ENCODE results near the gene MAP6D1. TPM values are rescaled to one million over a fixed set of nuclear protein-coding genes. Genes with fewer than 3 reads are reported as not detected.

MAP6D1 gene
- total RNA-seq, 1 donor from 2014 or later: 0.90 TPM

DNA sequence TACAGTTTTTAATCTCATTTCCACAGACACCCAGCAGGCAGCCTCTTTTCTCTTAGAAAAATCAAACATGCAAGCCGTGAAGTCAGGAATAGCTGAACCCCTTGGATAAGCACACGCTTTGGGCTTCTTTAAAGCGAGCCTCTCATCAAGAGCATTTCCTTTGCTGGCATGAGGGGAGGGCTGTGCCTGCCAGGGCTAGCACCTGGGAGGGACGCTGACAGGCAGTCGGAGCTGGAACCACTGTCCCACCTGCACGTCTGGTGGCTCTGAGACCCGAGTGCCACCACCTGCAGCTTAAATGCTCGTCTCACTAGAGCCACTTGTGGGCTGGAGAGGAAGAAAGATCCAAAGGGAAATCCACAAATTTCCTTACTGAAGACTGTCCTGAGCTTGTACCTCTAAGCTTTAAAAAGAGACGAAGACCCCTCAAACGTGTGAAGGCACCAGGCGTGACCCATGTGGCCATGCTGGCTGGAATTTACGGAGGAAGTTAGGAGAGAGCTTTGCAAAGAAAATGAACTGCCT, 9.4 kb downstream of the MAP6D1 start:
- H3K27ac Mint-ChIP-seq (ENCODE audit: unreplicated experiment): no peak overlapping the region
- DNase-seq (ENCODE audit: low spot score): no peak

DNA sequence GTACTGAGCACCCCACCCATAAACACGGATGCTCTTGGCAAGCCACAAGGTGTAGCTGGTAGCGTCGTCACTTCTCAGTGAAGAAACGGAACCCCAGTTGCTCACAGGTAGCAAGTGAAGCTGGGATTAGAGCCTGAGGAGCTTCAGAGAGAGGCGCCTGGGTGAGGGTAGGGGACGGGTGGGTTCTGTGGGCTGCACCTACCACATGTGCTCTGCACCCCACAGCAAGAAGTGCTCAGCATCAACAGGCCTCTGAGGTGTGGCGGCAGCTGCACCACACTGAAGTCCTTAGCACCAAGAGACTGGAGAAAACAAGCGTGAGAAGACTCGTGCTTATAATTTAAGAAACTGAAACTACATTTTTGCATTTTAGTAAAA, 9.8 kb downstream of the MAP6D1 start:
- Mint-ChIP-seq H3K27ac (ENCODE audit: unreplicated experiment) (no peak overlapping the region), H3K27me3 (ENCODE audit: unreplicated experiment) (peaks cover 16% of the 10 kb centered on the region), H3K4me3 (ENCODE audit: unreplicated experiment) (no peak overlapping the region), H3K4me1 (ENCODE audit: unreplicated experiment) (no peaks in the 10 kb centered on the region), H3K9me3 (ENCODE audit: unreplicated experiment) (no peaks in the 10 kb centered on the region), H3K36me3 (ENCODE audit: low read depth, unreplicated experiment) (peaks cover 32% of the 10 kb centered on the region)
- TF ChIP-seq, protein P1, sequence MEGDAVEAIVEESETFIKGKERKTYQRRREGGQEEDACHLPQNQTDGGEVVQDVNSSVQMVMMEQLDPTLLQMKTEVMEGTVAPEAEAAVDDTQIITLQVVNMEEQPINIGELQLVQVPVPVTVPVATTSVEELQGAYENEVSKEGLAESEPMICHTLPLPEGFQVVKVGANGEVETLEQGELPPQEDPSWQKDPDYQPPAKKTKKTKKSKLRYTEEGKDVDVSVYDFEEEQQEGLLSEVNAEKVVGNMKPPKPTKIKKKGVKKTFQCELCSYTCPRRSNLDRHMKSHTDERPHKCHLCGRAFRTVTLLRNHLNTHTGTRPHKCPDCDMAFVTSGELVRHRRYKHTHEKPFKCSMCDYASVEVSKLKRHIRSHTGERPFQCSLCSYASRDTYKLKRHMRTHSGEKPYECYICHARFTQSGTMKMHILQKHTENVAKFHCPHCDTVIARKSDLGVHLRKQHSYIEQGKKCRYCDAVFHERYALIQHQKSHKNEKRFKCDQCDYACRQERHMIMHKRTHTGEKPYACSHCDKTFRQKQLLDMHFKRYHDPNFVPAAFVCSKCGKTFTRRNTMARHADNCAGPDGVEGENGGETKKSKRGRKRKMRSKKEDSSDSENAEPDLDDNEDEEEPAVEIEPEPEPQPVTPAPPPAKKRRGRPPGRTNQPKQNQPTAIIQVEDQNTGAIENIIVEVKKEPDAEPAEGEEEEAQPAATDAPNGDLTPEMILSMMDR (IDR thresholded peaks at IDR 0.05; ENCODE audit: unreplicated experiment): no peak
- DNase-seq (ENCODE audit: low spot score): no peak

More for the DNA sequence above, 9.4 kb downstream of the MAP6D1 start:
- Mint-ChIP-seq H3K36me3 (ENCODE audit: low read depth, unreplicated experiment) (peaks cover 29% of the 10 kb centered on the region), H3K9me3 (ENCODE audit: unreplicated experiment) (no peaks in the 10 kb centered on the region), H3K4me3 (ENCODE audit: unreplicated experiment) (no peak overlapping the region), H3K4me1 (ENCODE audit: unreplicated experiment) (no peaks in the 10 kb centered on the region), H3K27me3 (ENCODE audit: unreplicated experiment) (peaks cover 16% of the 10 kb centered on the region)
- TF ChIP-seq, protein P1 (IDR thresholded peaks at IDR 0.05; ENCODE audit: unreplicated experiment): no peak

DNA sequence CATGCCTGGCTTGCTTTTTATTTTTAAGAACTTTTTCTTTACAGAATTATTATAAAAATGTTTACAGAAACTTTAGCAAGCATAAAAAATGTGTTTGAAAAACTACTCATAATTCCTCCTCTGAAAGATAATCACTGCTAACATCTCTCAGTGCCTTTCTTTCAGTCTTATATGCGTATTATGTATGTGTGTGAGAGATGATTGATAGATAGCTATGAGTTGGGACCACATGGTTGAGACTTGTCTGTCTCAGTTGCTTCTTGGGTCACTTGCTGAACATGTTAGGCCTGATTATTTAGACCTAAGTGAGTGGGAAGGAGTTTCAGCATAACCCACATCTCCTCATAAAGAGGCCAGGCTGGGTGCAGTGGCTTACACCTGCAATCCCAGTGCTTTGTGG, 11.1 kb downstream of the MAP6D1 start:
- Mint-ChIP-seq H3K27me3 (ENCODE audit: unreplicated experiment) (peaks cover 8% of the 10 kb centered on the region), H3K9me3 (ENCODE audit: unreplicated experiment) (no peaks in the 10 kb centered on the region), H3K36me3 (ENCODE audit: low read depth, unreplicated experiment) (peaks cover 38% of the 10 kb centered on the region), H3K27ac (ENCODE audit: unreplicated experiment) (no peak overlapping the region), H3K4me1 (ENCODE audit: unreplicated experiment) (no peaks in the 10 kb centered on the region), H3K4me3 (ENCODE audit: unreplicated experiment) (peak overlapping the region; percentile 42)
- no peak for DNase-seq (ENCODE audit: low spot score)
- TF ChIP-seq, protein P1 (IDR thresholded peaks at IDR 0.05; ENCODE audit: unreplicated experiment): no peak

DNA sequence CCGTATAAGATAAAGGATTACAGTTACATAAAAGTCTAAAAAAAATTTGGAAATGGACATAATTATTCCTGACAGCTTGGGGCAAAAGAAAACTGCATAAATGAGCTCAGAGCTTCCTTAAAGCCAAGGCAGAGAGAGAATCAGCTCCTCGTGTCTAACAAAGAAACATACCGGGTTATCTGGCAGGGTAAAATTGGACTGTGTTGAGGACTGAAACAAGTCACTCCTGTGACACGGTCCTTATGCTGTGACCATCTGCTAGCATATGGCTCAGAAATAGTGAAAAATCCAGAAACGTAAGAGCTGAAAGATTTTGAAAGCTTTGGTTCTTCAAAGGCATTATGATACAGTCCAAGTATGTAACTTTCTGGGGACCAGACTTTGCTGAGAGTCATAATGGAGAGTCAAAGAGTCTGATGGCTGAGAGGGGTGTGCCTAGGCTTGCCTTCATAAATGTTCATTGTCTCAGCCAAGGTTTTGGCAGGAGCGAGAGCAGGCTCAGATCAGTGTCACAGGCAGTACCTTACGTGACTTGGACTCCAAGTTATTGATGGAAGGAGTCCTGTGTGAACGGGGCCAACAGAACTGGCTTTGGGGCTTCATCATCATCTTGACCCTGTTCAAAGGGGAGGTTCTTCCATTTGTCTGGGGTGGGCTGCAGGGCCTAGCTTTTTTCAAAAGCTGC, 12.5 kb downstream of the MAP6D1 start:
- Mint-ChIP-seq H3K4me3 (ENCODE audit: unreplicated experiment) (no peak overlapping the region), H3K4me1 (ENCODE audit: unreplicated experiment) (no peaks in the 10 kb centered on the region), H3K27me3 (ENCODE audit: unreplicated experiment) (peaks cover 5% of the 10 kb centered on the region), H3K27ac (ENCODE audit: unreplicated experiment) (no peak overlapping the region), H3K9me3 (ENCODE audit: unreplicated experiment) (no peaks in the 10 kb centered on the region), H3K36me3 (ENCODE audit: low read depth, unreplicated experiment) (peaks cover 48% of the 10 kb centered on the region)
- DNase-seq (ENCODE audit: low spot score): no peak
- TF ChIP-seq, protein P1 (IDR thresholded peaks at IDR 0.05; ENCODE audit: unreplicated experiment): no peak

DNA sequence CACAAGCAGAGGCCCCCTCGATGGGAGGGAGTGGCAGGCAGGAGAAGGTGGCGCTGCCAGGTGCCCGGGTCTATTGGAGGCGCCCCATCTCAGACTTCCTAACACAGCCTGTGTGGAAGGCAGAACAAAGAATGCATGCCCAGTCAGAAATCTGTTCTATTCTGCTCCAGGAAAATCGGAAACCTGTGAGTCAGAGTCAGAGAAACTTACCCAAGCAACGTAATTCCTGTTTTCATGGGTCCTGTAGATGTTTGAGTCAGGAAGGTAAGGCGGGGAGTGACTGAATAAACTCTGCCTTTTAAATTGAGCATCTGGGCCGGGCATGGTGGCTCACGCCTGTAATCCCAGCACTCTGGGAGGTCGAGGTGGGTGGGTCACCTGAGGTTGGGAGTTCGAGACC, 13.7 kb downstream of the MAP6D1 start:
- H3K9me3 Mint-ChIP-seq (ENCODE audit: unreplicated experiment): no peaks in the 10 kb centered on the region
- no peak overlapping the region for H3K4me3 Mint-ChIP-seq (ENCODE audit: unreplicated experiment)
- TF ChIP-seq, protein P1 (IDR thresholded peaks at IDR 0.05; ENCODE audit: unreplicated experiment): no peak
- peaks cover 5% of the 10 kb centered on the region for H3K27me3 Mint-ChIP-seq (ENCODE audit: unreplicated experiment)
- DNase-seq (ENCODE audit: low spot score): no peak
- no peak overlapping the region for H3K27ac Mint-ChIP-seq (ENCODE audit: unreplicated experiment)
- peaks cover 57% of the 10 kb centered on the region for H3K36me3 Mint-ChIP-seq (ENCODE audit: low read depth, unreplicated experiment)
- H3K4me1 Mint-ChIP-seq (ENCODE audit: unreplicated experiment): peaks cover 2% of the 10 kb centered on the region

Measured in endothelial cell (in vitro differentiated cells).